Naive B cell (primary cell): ENCODE data around the gene SPPL2C. TPM values are rescaled to one million over a fixed set of nuclear protein-coding genes. Genes with fewer than 3 reads are reported as not detected.

Source experiments
- ATAC-seq, 2 donors: fragments of 150-1000 bp; cut with Tn5 transposase; 2 replicates each; pipeline ENCODE4 v1.10.0; 2021; ENCODE audit warnings: low read depth in 2 of 2, mild to moderate bottlenecking in 2 of 2, moderate library complexity in 2 of 2
- DNase-seq: peaks from one replicate; pipeline ENCODE4 v3.0.0; 2022
- H3K27ac Mint-ChIP-seq, 6 donors: one replicate each; pipeline ENCODE4 v1.8.0; 2020 to 2022; ENCODE audit warnings: mild to moderate bottlenecking in 6 of 6, mixed read lengths in 6 of 6, moderate library complexity in 5 of 6, inconsistent platforms in 2 of 6
- H3K27me3 Mint-ChIP-seq, 3 donors: one replicate each; pipeline ENCODE4 v1.8.0; 2021 to 2022; ENCODE audit warnings: mixed read lengths in 3 of 3, mild to moderate bottlenecking in 1 of 3
- H3K36me3 Mint-ChIP-seq, 2 donors: one replicate each; pipeline ENCODE4 v1.8.0; 2020 to 2022; ENCODE audit warnings: mixed read lengths in 2 of 2, inconsistent platforms in 1 of 2, mild to moderate bottlenecking in 1 of 2
- H3K4me1 Mint-ChIP-seq, 3 donors: one replicate each; pipeline ENCODE4 v1.8.0; 2020 to 2022; ENCODE audit warnings: mixed read lengths in 3 of 3, inconsistent platforms in 1 of 3, mild to moderate bottlenecking in 1 of 3, moderate library complexity in 1 of 3
- H3K4me3 Mint-ChIP-seq, 8 donors: one replicate each; pipeline ENCODE4 v1.8.0; 2020 to 2022; ENCODE audit warnings: mild to moderate bottlenecking in 8 of 8, mixed read lengths in 8 of 8, moderate library complexity in 8 of 8, inconsistent platforms in 2 of 8
- H3K9me3 Mint-ChIP-seq, 7 donors: one replicate each; pipeline ENCODE4 v1.8.0; 2020 to 2022; ENCODE audit warnings: mixed read lengths in 7 of 7, mild to moderate bottlenecking in 5 of 7, inconsistent platforms in 2 of 7, moderate library complexity in 1 of 7
- polyA plus RNA-seq, 6 donors: library from polyadenylated mRNA; unstranded; fragments of 300-500 nt; fragmentation: Illumina TruSeq; gene quantifications; one replicate each; pipeline ENCODE4 v1.2.3, GENCODE V29; 2021; ENCODE audit warnings: low read depth in 6 of 6

Gene SPPL2C
- polyA plus RNA-seq, 6 donors from 2014 or later, result not detected

DNA sequence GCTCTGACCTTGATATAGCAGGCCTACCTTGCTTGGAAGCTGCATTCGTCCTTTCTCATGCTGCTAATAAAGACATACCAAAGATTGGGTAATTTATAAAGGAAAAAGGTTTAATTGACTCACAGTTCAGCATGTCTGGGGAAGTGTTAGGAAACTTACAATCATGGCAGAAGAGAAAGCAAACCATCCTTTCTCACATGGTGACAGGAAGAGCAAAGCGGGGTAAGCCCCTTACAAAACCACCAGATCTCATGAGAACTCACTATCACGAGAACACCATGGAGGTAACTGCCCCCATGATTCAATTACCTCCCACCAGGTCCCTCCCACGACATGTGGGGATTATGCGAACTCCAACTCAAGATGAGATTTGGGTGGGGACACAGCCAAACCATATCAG, 43.7 kb downstream of the SPPL2C start:
- Mint-ChIP-seq H3K9me3 (peaks cover 2 to 22% (median 12%) of the 10 kb centered on the region in 7 donors), H3K27ac (no peak overlapping the region), H3K27me3 (peaks cover 4 to 32% (median 25%) of the 10 kb centered on the region in 3 donors), H3K4me1 (no peaks in the 10 kb centered on the region), H3K36me3 (peaks cover 5 to 20% of the 10 kb centered on the region in 2 donors), H3K4me3 (no peak overlapping the region)
- ATAC-seq, result no peak
- DNase-seq, result no peak

DNA sequence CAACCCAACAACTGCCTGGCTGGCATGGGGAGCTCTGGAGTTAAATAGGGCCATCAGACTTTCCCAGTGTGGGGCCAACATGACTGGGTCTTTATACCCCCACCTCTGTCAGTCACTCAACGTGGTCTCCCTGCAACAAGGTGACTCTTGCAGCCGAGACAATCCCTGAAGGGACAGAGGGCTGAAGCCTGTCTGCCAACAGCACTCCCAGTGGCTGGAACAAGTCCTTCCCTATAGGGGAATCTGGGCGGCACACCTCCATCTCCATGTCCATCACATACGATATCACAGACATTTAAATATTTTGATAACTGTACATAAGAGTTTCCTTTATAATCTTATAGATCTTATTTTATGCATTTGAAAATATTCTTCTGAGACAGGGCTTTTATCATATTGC, 44.9 kb downstream of the SPPL2C start:
- Mint-ChIP-seq H3K27me3 (peaks cover 4 to 27% (median 25%) of the 10 kb centered on the region in 3 donors), H3K4me3 (no peak overlapping the region), H3K4me1 (peaks cover 0 to 5% (median 0%) of the 10 kb centered on the region in 3 donors), H3K36me3 (peaks cover 0 to 16% of the 10 kb centered on the region in 2 donors), H3K27ac (no peak overlapping the region), H3K9me3 (peaks cover 2 to 12% (median 6%) of the 10 kb centered on the region in 7 donors)
- DNase-seq (no peak), ATAC-seq (no peak)

DNA sequence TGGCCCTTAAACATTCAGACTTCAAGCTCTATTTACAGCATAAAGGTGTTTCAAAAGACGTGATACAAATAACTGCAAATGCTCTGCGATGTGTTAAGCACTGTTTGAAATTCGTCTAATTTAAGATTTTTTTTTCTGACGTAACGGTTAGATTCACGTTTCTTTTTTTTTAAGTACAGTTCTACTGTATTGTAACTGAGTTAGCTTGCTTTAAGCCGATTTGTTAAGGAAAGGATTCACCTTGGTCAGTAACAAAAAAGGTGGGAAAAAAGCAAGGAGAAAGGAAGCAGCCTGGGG, 49.0 kb downstream of the SPPL2C start:
- H3K27me3 Mint-ChIP-seq, result peaks cover 12 to 42% (median 20%) of the 10 kb centered on the region in 3 donors
- H3K4me1 Mint-ChIP-seq, result peaks cover 0 to 20% (median 15%) of the 10 kb centered on the region in 3 donors
- H3K4me3 Mint-ChIP-seq, result peak overlapping the region; percentile 72 to 90 (median 86)
- no peak overlapping the region for H3K27ac Mint-ChIP-seq
- DNase-seq (no peak), ATAC-seq (no peak)
- H3K9me3 Mint-ChIP-seq, result peaks cover 0 to 2% (median 0%) of the 10 kb centered on the region in 7 donors
- no peaks in the 10 kb centered on the region for H3K36me3 Mint-ChIP-seq

DNA sequence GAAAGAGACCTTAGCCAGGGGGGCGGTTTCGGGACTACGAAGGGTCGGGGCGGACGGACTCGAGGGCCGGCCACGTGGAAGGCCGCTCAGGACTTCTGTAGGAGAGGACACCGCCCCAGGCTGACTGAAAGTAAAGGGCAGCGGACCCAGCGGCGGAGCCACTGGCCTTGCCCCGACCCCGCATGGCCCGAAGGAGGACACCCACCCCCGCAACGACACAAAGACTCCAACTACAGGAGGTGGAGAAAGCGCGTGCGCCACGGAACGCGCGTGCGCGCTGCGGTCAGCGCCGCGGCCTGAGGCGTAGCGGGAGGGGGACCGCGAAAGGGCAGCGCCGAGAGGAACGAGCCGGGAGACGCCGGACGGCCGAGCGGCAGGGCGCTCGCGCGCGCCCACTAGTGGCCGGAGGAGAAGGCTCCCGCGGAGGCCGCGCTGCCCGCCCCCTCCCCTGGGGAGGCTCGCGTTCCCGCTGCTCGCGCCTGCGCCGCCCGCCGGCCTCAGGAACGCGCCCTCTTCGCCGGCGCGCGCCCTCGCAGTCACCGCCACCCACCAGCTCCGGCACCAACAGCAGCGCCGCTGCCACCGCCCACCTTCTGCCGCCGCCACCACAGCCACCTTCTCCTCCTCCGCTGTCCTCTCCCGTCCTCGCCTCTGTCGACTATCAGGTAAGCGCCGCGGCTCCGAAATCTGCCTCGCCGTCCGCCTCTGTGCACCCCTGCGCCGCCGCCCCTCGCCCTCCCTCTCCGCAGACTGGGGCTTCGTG, 49.5 kb downstream of the SPPL2C start, which contains the start of gene MAPT:
MAPT (plus strand) TSS at position 533 of the 763 bp plus-strand sequence. CDS start 67,784 bp downstream, outside the sequence.
- ATAC-seq, result peak; percentile 82 to 83
- Mint-ChIP-seq H3K4me1 (peaks cover 0 to 20% (median 15%) of the 10 kb centered on the region in 3 donors), H3K27me3 (peaks cover 16 to 48% (median 25%) of the 10 kb centered on the region in 3 donors), H3K9me3 (peaks cover 0 to 2% (median 0%) of the 10 kb centered on the region in 7 donors), H3K27ac (peak within 1 kb of the TSS in 2 of 6 donors; percentile 20 to 79), H3K36me3 (no peaks in the 10 kb centered on the region), H3K4me3 (peak within 1 kb of the TSS; percentile 82 to 92 (median 88))
- peak; percentile 74 for DNase-seq

DNA sequence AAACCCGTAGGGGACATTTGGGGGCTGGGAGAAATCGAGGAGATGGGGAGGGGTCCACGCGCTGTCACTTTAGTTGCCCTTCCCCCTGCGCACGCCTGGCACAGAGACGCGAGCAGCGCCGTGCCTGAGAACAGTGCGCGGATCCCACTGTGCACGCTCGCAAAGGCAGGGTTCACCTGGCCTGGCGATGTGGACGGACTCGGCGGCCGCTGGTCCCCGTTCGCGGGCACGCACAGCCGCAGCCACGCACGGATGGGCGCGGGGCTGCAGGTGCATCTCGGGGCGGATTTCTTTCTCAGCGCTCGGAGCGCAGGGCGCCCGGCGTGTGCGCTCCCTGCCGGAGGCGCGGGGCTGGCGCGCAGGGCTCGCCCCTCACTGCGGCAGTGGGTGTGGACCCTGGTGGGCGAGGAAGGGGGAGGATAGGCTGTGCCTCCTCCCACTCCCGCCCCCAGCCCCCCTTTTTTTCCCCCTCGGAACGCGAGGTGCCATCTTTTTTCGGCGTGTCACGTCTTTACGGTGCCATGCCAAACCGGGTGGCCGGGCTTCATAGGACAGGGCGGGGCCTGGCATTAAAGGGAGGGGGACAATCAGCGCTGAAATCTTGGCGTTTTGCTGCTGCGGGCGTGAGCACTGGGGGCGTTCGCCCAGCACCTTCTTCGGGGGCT, 50.8 kb downstream of the SPPL2C start:
- H3K27ac Mint-ChIP-seq, result peak overlapping the region in 1 of 6 donors; percentile 20
- no peaks in the 10 kb centered on the region for H3K36me3 Mint-ChIP-seq
- H3K4me3 Mint-ChIP-seq, result peak overlapping the region; percentile 82 to 92 (median 88)
- ATAC-seq (peak; percentile 42), DNase-seq (no peak)
- H3K4me1 Mint-ChIP-seq, result peaks cover 0 to 20% (median 15%) of the 10 kb centered on the region in 3 donors
- peaks cover 0 to 2% (median 0%) of the 10 kb centered on the region in 7 donors for H3K9me3 Mint-ChIP-seq
- H3K27me3 Mint-ChIP-seq, result peaks cover 28 to 60% (median 30%) of the 10 kb centered on the region in 3 donors

DNA sequence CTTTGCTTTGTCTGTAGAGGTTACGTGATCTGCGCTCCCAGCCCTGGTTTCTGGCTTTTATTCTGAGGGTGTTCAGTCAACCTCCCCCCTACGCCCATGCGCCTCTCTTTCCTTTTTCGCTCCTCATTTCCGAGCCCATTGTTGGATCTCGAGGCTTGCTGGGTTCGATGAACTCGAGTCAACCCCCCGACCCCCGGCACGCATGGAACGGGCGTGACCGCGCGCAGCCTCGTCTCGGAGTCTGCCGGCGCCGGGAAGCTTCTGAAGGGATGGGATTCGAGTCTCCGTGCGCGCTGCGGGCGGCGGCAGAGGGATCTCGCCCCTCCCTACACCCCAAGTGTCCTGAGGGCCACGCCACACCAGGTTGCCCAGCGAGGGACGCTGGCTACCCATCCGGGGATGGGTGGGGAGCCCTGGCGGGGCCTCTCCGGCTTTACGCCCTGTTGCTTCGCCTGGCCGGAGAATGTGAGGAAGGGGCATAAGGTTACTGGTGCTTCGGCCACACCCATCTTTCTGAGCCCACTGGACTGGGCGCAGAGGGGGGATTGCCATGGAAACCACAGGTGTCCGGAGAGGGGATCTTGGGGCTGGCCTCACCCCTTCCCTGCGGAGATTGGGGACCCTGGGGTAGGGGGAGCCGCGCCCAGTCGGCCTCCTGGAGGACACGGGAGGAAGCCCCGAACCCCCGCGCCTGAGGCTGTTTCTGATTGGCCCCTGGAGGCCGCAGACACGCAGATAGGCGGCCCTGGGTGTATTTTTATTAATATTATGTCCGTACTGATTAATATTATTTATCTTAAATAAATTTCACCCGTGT, 51.5 kb downstream of the SPPL2C start:
- peaks cover 30 to 67% (median 36%) of the 10 kb centered on the region in 3 donors for H3K27me3 Mint-ChIP-seq
- H3K27ac Mint-ChIP-seq, result no peak overlapping the region
- peaks cover 0 to 20% (median 15%) of the 10 kb centered on the region in 3 donors for H3K4me1 Mint-ChIP-seq
- no peak for DNase-seq
- no peaks in the 10 kb centered on the region for H3K36me3 Mint-ChIP-seq
- peak overlapping the region; percentile 82 to 92 (median 88) for H3K4me3 Mint-ChIP-seq
- ATAC-seq, result no peak
- peaks cover 0 to 2% (median 0%) of the 10 kb centered on the region in 7 donors for H3K9me3 Mint-ChIP-seq

Other genes with a start within 250 kb of the SPPL2C start
- gene CRHR1, start 60.6 kb upstream of the SPPL2C start, polyA plus RNA-seq, result not detected
- under 1 TPM in 2 of 6 donors, not detected in 4; 0.10 to 0.29 TPM for gene MAPT, start 49.7 kb downstream of the SPPL2C start, polyA plus RNA-seq
- gene STH, start 154.4 kb downstream of the SPPL2C start, polyA plus RNA-seq, result not detected